ENCODE measurements around the gene COA3.
"Not testable (repeated sequence)": the region's sequence is repeated elsewhere in the genome, so short reads cannot be mapped to it uniquely, and the experiment has no call there.

The COA3 gene

DNA sequence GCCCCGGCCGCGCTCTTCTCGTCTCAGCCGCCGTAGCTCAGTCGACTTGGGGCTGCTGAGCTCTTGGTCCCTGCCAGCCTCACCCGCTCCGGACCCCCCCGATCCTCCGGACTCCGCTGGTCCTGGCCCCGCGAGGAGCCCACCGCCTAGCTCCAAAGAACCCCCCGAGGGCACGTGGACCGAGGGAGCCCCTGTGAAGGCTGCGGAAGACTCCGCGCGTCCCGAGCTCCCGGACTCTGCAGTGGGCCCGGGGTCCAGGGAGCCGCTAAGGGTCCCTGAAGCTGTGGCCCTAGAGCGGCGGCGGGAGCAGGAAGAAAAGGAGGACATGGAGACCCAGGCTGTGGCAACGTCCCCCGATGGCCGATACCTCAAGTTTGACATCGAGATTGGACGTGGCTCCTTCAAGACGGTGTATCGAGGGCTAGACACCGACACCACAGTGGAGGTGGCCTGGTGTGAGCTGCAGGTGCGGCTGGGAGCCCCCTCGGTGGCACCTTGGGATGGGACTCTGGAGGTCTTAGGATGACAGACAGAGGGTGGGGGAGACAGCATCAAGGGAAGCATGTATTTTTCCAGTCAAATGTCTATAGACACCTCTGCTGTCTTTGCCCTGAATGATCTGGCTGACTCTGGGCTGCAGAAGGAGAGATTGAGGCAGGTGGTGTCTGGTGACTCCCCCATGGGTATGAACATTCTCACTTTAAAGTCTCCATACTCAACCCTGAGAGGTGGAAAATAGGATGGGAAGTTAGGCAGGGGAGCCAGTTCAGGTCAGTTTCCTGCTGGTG, 17.5 kb downstream of the COA3 start:
- no peak for DNase-seq

- DNase-seq: peak; percentile 52
Measured at GRCh38 chr17:42779936-42780850, 18.3 kb downstream of the COA3 start, which contains the start of gene WNK4. WNK4 (plus strand) TSS chr17:42780610; CDS start chr17:42780699, 89 bp downstream.

GRCh38 chr17:42779304-42779935, 19.1 kb downstream of the COA3 start:
- no peak for DNase-seq

DNA sequence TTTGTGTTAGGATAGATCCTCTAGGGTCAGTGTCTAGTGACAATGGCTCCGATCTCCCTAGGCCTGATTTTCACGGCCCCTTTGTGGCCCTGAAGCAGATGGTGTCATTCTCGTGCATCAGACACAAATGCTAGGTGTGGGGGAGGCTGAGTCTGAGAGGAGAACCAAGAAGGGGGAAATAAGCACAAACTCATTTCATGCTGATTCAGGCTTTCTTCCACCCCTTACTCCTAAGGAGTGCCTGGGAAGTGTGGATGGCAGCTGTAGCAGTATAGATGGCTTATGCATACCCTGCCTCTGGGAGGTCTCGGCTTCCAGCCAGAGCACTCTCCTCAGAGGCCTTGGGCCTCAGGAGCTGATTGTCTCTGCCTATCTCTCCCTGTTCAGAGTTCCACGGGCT, 19.9 kb downstream of the COA3 start:
- no peak for DNase-seq

DNA sequence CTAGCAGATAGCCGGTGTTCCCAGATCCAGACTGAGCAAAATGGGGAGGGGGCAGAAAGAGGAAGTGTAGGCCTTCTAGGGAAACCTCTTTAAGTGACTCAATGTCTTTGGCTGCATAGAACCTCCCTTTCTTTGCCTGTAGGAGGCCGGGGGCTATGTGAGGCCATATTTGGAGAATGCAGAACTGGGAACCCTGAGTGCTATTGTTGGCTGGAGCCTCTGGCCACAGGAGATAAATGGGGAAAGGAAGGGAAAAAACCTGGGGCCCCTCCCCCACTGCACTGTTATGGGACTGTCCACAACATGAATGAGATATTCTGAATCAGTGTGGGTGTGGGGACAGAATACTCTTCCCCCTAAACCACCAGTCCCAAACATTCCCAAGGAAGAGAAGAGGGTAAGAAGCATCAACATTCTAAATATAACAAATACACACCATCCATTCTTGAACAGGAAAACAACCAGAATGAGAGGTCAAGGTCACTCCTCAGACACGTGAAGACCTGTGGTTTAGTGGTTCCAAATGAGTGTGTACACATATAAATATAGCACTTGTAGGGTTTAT, 22.9 kb downstream of the COA3 start:
- DNase-seq: no peak

DNA sequence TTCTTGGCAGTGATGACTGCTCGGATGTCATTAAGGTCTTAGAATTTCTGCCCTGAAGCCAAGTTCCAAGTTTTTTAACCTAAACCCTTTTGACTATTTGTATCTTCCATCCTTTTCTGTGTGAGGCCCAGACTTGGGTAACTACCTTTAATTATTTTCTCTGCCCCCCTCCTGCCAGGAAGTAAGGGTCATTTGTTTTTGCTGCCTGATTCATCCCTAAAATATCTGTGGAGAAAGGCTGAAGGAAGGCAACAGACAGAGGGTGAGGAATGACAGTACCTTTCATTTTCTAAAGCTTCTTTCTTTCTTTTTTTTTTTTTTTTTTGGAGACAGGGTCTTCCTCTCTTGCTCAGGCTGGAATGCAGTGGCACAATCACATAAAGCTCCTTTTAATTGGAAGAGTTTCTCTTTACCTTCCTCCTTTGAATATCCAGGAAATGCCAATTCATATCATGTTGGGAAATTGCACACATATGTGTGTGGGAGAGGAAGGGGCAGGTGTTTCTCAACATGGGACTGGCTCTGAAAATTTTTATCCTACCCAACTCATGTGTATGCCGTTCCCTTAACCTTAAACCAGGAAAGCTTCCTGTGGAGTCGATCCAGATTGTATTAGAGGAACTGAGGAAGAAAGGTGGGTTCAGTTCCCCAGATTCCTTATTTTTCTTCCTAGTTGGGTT, 24.3 kb downstream of the COA3 start:
- DNase-seq: no peak

DNA sequence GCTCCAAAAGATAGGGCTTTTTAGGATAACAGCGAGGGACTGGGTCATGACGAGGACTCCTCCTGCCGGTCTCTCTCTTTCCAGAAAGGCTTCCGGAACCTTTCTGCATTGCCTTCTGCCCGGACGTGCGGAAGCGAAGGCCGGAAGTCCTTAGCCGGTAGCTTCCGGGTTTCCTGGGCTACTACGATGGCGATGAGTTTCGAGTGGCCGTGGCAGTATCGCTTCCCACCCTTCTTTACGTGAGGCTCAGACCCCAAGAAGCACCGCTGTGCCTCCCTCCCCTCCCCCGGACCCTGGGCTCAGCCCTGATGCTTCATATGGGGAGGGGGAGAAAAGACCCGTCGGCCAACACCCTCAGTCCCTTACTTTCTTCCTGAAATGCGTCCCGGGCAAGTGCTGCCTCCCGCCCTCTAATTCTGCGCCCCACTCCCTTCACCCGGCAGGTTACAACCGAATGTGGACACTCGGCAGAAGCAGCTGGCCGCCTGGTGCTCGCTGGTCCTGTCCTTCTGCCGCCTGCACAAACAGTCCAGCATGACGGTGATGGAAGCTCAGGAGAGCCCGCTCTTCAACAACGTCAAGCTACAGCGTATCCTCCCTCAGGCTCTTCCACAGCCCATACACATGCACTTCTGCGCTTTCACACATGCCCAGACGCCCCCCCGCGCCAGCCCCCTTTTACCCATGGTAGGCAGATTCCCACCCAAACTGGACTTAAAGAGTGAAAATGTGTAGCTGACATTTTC, 25.0 kb downstream of the COA3 start, which contains the start of gene VPS25:
Gene VPS25 (plus strand): TSS at position 160 of the 746 bp plus-strand sequence. CDS start 27 bp downstream, at position 187.
- DNase-seq: peak; percentile 86

- no peak for DNase-seq
Measured at GRCh38 chr17:42772945-42773289, 25.6 kb downstream of the COA3 start.

- DNase-seq: not testable (repeated sequence)
Measured at GRCh38 chr17:42769964-42770363, 28.5 kb downstream of the COA3 start.

- DNase-seq: not testable (repeated sequence)
Measured at GRCh38 chr17:42768006-42768405, 30.5 kb downstream of the COA3 start.

DNA sequence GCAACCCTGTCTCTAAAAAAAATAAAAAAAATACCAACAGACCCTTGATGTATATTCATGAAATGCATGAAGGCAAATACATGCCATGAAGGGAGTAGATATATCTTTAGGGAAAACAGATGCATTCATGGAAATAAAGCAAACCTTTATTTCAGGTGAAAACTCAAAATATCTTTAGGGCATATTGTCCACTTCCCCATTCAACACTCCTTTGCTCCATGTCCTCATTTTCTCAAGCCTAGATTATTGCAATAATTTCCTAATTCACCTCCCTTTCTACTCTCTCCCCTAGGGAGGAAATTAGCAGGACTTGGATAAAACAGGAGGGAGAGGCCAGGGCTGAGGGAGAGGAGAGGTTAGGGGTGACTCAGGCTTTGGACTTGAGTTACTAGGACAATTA, 31.0 kb downstream of the COA3 start:
- DNase-seq: no peak

- DNase-seq: no peak
Measured at GRCh38 chr17:42766124-42766523, 32.4 kb downstream of the COA3 start.

DNA sequence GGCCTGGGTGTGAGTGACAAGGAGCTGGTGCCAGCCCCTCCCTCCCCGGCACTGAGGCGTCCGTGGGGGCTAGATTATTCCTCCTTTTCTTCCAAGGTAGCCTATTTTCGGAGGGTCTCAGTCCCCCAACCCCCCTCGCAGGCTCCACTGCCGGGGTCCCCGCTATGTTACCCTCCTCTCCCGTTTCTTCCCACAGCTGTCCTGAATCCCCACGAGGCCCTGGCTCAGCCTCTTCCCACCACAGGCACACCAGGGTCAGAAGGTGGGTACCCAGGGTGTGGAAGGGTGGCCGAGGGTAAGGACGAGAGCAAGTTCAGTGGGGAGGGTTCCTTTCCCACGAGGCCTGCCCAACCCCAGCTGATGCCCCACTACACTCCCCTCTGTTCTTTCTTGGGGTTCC, 36.9 kb downstream of the COA3 start:
- DNase-seq: no peak

- peak; percentile 69 for DNase-seq
Measured at GRCh38 chr17:42760652-42761581, 37.6 kb downstream of the COA3 start, which contains the start of gene RAMP2. RAMP2 (plus strand) TSS chr17:42761227; CDS start chr17:42761262, 35 bp downstream.

DNA sequence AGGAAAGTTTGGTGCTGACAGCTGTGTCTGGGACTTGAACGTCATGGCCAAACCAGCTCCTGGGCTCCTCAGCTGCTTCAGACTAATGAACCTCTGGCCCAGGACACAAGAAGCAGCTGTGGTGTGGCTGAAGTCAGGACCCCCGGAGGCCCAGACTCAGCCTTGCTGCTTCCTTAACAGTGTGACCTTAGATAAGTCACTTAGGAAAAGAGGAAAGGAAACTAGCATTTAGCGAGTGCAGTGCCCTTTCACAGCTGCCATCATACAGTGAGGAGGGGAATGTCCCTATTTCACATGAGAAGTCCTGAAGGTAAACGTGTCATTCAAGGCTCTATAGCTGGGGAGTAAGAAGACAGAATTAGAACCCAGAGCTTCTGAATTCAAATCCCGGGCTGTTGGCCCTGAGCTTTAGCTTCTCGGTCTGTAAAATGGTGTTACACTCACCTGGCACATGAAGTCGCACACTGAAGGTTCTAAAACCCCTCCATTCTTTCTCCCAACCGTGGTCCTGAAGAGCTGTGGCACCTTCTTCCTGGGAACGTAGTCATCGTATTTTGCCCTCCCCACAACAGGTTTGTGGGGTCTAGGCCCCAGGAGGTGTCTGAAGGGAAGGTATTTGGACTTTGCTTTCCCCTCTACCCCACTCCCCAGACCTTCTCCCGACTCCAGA, 38.4 kb downstream of the COA3 start:
- DNase-seq: no peak

- peak; percentile 39 for DNase-seq
Measured at GRCh38 chr17:42754782-42755181, 43.7 kb downstream of the COA3 start.

DNA sequence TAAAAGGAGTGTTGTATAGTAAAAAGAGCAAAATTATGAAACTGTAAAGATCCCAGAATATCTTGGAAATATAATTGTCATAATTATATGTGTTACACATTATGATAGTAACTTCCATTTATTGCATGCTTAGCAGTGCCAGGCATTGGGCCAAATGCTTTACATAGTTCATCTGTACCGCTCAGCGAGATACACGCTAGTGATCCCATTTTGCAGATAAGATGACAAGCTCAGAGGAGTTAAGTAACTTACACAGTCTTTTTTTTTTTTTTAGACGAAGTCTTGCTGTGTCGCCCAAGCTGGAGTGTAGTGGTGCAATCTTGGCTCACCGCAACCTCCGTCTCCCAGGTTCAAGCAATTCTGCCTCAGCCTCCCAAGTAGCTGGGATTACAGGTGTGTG, 46.9 kb downstream of the COA3 start:
- no peak for DNase-seq

DNA sequence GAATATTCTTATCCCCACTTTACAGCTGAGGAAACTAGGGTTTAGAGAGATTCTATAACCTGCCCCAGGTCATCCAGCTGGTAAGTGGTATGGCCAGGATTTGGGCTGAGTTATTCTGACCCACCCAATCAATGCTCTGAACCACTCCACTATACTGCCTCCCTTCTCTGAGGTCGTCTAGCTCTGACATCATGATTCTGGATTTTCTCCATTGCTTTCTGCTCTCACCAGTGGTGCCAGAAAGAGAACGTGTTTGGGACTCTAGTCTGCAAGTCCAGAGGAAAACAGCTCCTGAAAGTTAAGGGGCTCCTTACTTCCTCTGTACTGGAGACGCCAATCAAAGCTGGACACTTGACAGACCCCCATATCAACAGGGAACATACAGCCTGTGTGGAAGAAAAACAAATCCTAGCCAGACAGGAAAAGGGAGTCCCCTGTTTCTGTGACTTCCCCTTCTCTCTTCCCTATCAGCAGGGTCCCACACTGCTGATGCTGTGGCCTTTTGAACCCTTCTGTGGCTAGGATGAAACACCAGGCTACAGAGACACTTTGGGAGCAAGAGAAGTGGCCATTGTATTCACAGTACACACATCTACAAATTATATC, 47.7 kb downstream of the COA3 start:
- DNase-seq: no peak
